Measurements from ENCODE around the gene ZFAND3.

DNA sequence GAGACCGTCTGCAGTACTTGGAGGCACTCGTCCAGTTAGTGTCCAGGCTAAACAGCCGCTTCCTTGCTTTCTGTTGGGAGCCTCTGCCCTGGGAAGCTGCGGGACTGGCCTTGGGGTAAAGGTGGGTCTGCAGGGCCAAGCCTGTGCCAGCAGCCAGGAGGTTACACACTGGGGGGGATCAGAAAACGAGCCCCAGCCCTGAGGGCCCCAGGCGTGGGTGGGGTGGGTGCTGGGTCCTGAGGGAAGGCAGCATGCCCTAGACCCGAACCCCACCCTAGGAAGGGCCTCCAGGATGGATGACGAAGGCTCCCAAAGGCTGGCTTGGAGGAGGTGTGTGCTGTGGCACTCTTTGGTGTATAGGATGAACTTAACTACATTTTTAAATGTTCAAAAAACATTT is 335.2 kb downstream of the ZFAND3 start:
- no peak for TF ChIP-seq EZH2 (IDR thresholded peaks at IDR 0.05; ENCODE audit: low read length, missing control alignments)
- TF ChIP-seq, protein P1, sequence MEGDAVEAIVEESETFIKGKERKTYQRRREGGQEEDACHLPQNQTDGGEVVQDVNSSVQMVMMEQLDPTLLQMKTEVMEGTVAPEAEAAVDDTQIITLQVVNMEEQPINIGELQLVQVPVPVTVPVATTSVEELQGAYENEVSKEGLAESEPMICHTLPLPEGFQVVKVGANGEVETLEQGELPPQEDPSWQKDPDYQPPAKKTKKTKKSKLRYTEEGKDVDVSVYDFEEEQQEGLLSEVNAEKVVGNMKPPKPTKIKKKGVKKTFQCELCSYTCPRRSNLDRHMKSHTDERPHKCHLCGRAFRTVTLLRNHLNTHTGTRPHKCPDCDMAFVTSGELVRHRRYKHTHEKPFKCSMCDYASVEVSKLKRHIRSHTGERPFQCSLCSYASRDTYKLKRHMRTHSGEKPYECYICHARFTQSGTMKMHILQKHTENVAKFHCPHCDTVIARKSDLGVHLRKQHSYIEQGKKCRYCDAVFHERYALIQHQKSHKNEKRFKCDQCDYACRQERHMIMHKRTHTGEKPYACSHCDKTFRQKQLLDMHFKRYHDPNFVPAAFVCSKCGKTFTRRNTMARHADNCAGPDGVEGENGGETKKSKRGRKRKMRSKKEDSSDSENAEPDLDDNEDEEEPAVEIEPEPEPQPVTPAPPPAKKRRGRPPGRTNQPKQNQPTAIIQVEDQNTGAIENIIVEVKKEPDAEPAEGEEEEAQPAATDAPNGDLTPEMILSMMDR (conservative IDR thresholded peaks at IDR 0.05 in 1 of 2, IDR thresholded peaks at IDR 0.05 in 1 of 2; ENCODE audit: low read depth in 1 of 2, low read length in 2 of 2), result no peak

Measured in fibroblast of lung (primary cell).